K562 (cell line): ENCODE results near the gene BMP10. TPM values are rescaled to one million over a fixed set of nuclear protein-coding genes. Genes with fewer than 3 reads are reported as not detected.

Experiments
- CHD1 ChIP-seq: fragments of 200-600 bp; sonication (generic); IDR thresholded peaks from one replicate; pipeline ENCODE4 v1.6.1; 2012; ENCODE audit warnings: mild to moderate bottlenecking, moderate library complexity, low read length, inconsistent platforms
- ETV6 ChIP-seq, 3 experiments: fragments of 150-350 bp in 1 of 3; sonication (generic) in 1 of 3; formaldehyde crosslinking in 1 of 3; IDR thresholded peaks; 2 replicates each; pipeline versions ENCODE4 v1.6.1 to v1.8.0; 2014 to 2022; ENCODE audit warnings: borderline replicate concordance in 2 of 3, low read depth in 2 of 3, antibody characterized with exemption in 1 of 3, low read length in 1 of 3, mild to moderate bottlenecking in 1 of 3, missing genetic modification reagents in 1 of 3
- HNRNPK ChIP-seq: fragments of 200-400 bp; formaldehyde crosslinking; IDR thresholded peaks from one replicate; pipeline ENCODE4 v1.6.1; 2018; ENCODE audit warnings: mild to moderate bottlenecking, low read depth, low read length; ENCODE audit not compliant: poor library complexity, severe bottlenecking
- MEF2A ChIP-seq: IDR thresholded peaks from 2 replicates; pipeline ENCODE4 v1.6.1; 2011; ENCODE audit warnings: low read depth, mild to moderate bottlenecking, low read length, moderate library complexity; ENCODE audit not compliant: control insufficient read depth
- NFE2 ChIP-seq: IDR thresholded peaks from 2 replicates; pipeline ENCODE4 v1.6.1; 2014; ENCODE audit warnings: antibody characterized with exemption, low read depth
- NONO ChIP-seq, 2 experiments: fragments of 200-400 bp in 1 of 2; fragments of 450-650 bp in 1 of 2; formaldehyde crosslinking in 1 of 2; IDR thresholded peaks; 2 replicates each; pipeline ENCODE4 v1.6.1; 2017; ENCODE audit warnings: low read depth in 2 of 2, mild to moderate bottlenecking in 2 of 2, moderate library complexity in 2 of 2, low read length in 1 of 2
- SAP30 ChIP-seq: fragments of 200-600 bp; sonication (generic); IDR thresholded peaks from 2 replicates; pipeline ENCODE4 v1.6.1; 2012; ENCODE audit warnings: borderline replicate concordance, low read depth, mild to moderate bottlenecking, moderate library complexity, low read length, control low read depth, inconsistent platforms; ENCODE audit not compliant: insufficient read depth, poor library complexity, severe bottlenecking
- SIX5 ChIP-seq, 2 experiments: IDR thresholded peaks; 2 replicates each; pipeline ENCODE4 v1.6.1; 2011; ENCODE audit warnings: low read length in 2 of 2, borderline replicate concordance in 1 of 2, low read depth in 1 of 2, mild to moderate bottlenecking in 1 of 2, moderate library complexity in 1 of 2; ENCODE audit not compliant: insufficient read depth in 1 of 2
- ZNF354B ChIP-seq: fragments of 250-450 bp; sonication (Bioruptor Pico); IDR thresholded peaks from 2 replicates; pipeline ENCODE4 v1.4.0; 2020
- polyA plus RNA-seq, 8 experiments: library from polyadenylated mRNA; depleted of rRNA in 4 of 8; stranded (reverse) in 5 of 8; unstranded in 3 of 8; fragments of >200 nt; fragmentation: Nextera tagmentation in 2 of 8; fragmentation: Illumina TruSeq in 1 of 8; extraction: Ambion mirVana in 2 of 8; extraction: Trizol in 1 of 8; gene quantifications; 2 replicates each; pipeline versions ENCODE4 v1.2.1 to v1.2.3, GENCODE V29; 2011 to 2014; ENCODE audit warnings: inconsistent platforms in 1 of 8, missing spikeins in 1 of 8
- total RNA-seq, 7 experiments: library from RNA; depleted of rRNA in 6 of 7; stranded (reverse); fragments of >200 nt in 6 of 7; fragmentation: Illumina TruSeq in 2 of 7; extraction: Trizol in 2 of 7; gene quantifications; 2 replicates each; pipeline versions ENCODE4 v1.2.1 to v1.2.3, GENCODE V29; 2011 to 2021; ENCODE audit warnings: low replicate concordance in 1 of 7
- TF ChIP-seq, protein P1 (sequence below): fragments of 450-650 bp; IDR thresholded peaks from 2 replicates; pipeline ENCODE4 v1.6.1; 2016
- TF ChIP-seq, protein P2 (sequence below): fragments of 450-650 bp; IDR thresholded peaks from 2 replicates; pipeline ENCODE4 v1.6.1; 2017; ENCODE audit warnings: antibody characterized with exemption, mild to moderate bottlenecking
- TF ChIP-seq, protein P3 (sequence below): IDR thresholded peaks from 2 replicates; pipeline ENCODE4 v1.6.1; 2012; ENCODE audit warnings: low read depth, low read length, improper control_type of control experiment, borderline replicate concordance
- TF ChIP-seq, protein P4 (sequence below): fragments of 250-450 bp; sonication (Bioruptor Pico); IDR thresholded peaks from 2 replicates; pipeline ENCODE4 v1.5.1; 2021; ENCODE audit warnings: mild to moderate bottlenecking
- TF ChIP-seq, protein P5 (sequence below): sonication (generic); formaldehyde crosslinking; IDR thresholded peaks from 2 replicates; pipeline ENCODE4 v1.8.0; 2022; ENCODE audit warnings: mild to moderate bottlenecking, low read depth, missing genetic modification reagents
- TF ChIP-seq, protein P6 (sequence below): sonication (generic); formaldehyde crosslinking; IDR thresholded peaks from 2 replicates; pipeline ENCODE4 v1.8.1; 2023; ENCODE audit warnings: mild to moderate bottlenecking, missing genetic modification reagents

BMP10 gene
- total and polyA plus RNA-seq, 9 of the 15 experiments (the other 6 are each of a cell fraction or from before 2014, with no cell fraction given) = 0.11 to 0.91 (median 0.43) TPM

DNA sequence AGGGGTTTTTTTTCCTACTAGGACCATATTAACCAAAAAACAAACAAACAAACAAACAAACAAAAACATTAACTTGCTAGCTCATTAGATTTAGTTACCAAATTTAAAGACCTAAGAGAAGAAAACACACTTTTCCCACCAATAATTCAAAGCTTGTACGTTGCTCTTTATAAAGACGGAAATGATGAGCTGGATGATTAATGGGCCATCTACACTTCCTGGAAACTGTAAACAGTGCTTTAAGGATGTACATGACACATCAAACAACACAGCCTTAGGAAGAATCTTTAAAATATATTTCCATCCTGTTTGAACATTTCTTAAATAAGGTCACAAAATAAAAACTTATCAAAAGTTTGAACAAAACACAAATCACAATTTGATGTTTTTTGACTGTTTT, 982 bp downstream of the BMP10 start (continued):
- TF ChIP-seq, protein P1, sequence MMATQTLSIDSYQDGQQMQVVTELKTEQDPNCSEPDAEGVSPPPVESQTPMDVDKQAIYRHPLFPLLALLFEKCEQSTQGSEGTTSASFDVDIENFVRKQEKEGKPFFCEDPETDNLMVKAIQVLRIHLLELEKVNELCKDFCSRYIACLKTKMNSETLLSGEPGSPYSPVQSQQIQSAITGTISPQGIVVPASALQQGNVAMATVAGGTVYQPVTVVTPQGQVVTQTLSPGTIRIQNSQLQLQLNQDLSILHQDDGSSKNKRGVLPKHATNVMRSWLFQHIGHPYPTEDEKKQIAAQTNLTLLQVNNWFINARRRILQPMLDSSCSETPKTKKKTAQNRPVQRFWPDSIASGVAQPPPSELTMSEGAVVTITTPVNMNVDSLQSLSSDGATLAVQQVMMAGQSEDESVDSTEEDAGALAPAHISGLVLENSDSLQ = peak; percentile 88
- TF ChIP-seq CHD1 (no peak), SIX5 (IDR thresholded peaks at IDR 0.05; ENCODE audit: borderline replicate concordance in 1 of 2, insufficient read depth in 1 of 2, low read depth in 1 of 2, low read length in 2 of 2) (no peak), ETV6 (IDR thresholded peaks at IDR 0.05; ENCODE audit: borderline replicate concordance in 1 of 2, low read depth in 2 of 2, low read length in 1 of 2) (peak; percentile 93 to 96), ETV6 (CRISPR knock-in tag; IDR thresholded peaks at IDR 0.05; ENCODE audit: borderline replicate concordance) (no peak), SAP30 (no peak), NONO (IDR thresholded peaks at IDR 0.05; ENCODE audit: low read depth in 2 of 2, low read length in 1 of 2) (no peak), NFE2 (0 out of 2 replicates have a peak, but pooled peaks have one; percentile 14), HNRNPK (no peak), MEF2A (no peak), ZNF354B (no peak)
- TF ChIP-seq, protein P2, sequence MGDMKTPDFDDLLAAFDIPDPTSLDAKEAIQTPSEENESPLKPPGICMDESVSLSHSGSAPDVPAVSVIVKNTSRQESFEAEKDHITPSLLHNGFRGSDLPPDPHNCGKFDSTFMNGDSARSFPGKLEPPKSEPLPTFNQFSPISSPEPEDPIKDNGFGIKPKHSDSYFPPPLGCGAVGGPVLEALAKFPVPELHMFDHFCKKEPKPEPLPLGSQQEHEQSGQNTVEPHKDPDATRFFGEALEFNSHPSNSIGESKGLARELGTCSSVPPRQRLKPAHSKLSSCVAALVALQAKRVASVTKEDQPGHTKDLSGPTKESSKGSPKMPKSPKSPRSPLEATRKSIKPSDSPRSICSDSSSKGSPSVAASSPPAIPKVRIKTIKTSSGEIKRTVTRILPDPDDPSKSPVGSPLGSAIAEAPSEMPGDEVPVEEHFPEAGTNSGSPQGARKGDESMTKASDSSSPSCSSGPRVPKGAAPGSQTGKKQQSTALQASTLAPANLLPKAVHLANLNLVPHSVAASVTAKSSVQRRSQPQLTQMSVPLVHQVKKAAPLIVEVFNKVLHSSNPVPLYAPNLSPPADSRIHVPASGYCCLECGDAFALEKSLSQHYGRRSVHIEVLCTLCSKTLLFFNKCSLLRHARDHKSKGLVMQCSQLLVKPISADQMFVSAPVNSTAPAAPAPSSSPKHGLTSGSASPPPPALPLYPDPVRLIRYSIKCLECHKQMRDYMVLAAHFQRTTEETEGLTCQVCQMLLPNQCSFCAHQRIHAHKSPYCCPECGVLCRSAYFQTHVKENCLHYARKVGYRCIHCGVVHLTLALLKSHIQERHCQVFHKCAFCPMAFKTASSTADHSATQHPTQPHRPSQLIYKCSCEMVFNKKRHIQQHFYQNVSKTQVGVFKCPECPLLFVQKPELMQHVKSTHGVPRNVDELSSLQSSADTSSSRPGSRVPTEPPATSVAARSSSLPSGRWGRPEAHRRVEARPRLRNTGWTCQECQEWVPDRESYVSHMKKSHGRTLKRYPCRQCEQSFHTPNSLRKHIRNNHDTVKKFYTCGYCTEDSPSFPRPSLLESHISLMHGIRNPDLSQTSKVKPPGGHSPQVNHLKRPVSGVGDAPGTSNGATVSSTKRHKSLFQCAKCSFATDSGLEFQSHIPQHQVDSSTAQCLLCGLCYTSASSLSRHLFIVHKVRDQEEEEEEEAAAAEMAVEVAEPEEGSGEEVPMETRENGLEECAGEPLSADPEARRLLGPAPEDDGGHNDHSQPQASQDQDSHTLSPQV = peak; percentile 49; the same call in 1 of the 2 replicates
- TF ChIP-seq, protein P3, sequence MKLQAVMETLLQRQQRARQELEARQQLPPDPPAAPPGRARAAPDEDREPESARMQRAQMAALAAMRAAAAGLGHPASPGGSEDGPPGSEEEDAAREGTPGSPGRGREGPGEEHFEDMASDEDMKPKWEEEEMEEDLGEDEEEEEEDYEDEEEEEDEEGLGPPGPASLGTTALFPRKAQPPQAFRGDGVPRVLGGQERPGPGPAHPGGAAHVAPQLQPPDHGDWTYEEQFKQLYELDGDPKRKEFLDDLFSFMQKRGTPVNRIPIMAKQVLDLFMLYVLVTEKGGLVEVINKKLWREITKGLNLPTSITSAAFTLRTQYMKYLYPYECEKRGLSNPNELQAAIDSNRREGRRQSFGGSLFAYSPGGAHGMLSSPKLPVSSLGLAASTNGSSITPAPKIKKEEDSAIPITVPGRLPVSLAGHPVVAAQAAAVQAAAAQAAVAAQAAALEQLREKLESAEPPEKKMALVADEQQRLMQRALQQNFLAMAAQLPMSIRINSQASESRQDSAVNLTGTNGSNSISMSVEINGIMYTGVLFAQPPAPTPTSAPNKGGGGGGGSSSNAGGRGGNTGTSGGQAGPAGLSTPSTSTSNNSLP = 0 out of 2 replicates have a peak, but pooled peaks have one; percentile 34
- TF ChIP-seq, protein P4, sequence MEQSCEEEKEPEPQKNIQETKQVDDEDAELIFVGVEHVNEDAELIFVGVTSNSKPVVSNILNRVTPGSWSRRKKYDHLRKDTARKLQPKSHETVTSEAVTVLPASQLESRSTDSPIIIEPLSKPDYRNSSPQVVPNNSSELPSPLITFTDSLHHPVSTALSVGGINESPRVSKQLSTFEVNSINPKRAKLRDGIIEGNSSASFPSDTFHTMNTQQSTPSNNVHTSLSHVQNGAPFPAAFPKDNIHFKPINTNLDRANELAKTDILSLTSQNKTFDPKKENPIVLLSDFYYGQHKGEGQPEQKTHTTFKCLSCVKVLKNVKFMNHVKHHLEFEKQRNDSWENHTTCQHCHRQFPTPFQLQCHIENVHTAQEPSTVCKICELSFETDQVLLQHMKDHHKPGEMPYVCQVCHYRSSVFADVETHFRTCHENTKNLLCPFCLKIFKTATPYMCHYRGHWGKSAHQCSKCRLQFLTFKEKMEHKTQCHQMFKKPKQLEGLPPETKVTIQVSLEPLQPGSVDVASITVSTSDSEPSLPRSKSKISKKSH (CRISPR knock-in tag) = no peak
- TF ChIP-seq, protein P5, sequence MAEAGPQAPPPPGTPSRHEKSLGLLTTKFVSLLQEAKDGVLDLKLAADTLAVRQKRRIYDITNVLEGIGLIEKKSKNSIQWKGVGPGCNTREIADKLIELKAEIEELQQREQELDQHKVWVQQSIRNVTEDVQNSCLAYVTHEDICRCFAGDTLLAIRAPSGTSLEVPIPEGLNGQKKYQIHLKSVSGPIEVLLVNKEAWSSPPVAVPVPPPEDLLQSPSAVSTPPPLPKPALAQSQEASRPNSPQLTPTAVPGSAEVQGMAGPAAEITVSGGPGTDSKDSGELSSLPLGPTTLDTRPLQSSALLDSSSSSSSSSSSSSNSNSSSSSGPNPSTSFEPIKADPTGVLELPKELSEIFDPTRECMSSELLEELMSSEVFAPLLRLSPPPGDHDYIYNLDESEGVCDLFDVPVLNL (CRISPR knock-in tag) = no peak
- TF ChIP-seq, protein P6, sequence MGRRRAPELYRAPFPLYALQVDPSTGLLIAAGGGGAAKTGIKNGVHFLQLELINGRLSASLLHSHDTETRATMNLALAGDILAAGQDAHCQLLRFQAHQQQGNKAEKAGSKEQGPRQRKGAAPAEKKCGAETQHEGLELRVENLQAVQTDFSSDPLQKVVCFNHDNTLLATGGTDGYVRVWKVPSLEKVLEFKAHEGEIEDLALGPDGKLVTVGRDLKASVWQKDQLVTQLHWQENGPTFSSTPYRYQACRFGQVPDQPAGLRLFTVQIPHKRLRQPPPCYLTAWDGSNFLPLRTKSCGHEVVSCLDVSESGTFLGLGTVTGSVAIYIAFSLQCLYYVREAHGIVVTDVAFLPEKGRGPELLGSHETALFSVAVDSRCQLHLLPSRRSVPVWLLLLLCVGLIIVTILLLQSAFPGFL (CRISPR knock-in tag) = no peak
